ENCODE data around the gene IL23R.

DNA sequence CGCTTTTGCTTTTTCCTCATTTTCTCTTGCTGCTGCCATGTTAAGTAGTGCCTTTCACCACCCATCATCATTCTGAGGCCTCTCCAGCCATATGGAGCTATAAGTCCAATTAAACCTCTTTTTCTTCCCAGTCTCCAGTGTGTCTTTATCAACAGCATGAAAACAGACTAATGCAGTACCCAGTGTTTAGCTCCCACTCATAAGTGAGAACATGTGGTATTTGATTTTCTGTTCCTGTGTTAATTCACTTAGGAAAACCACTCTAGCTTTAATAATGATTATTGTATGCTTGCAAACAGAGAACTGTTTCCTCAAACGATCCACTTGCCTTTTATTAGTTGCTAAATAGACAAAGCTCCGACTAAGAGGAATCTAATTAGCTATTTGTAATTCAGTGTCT is 43.3 kb downstream of the IL23R start:
- TF ChIP-seq, protein P1, sequence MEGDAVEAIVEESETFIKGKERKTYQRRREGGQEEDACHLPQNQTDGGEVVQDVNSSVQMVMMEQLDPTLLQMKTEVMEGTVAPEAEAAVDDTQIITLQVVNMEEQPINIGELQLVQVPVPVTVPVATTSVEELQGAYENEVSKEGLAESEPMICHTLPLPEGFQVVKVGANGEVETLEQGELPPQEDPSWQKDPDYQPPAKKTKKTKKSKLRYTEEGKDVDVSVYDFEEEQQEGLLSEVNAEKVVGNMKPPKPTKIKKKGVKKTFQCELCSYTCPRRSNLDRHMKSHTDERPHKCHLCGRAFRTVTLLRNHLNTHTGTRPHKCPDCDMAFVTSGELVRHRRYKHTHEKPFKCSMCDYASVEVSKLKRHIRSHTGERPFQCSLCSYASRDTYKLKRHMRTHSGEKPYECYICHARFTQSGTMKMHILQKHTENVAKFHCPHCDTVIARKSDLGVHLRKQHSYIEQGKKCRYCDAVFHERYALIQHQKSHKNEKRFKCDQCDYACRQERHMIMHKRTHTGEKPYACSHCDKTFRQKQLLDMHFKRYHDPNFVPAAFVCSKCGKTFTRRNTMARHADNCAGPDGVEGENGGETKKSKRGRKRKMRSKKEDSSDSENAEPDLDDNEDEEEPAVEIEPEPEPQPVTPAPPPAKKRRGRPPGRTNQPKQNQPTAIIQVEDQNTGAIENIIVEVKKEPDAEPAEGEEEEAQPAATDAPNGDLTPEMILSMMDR (IDR thresholded peaks at IDR 0.05; ENCODE audit: low read length): no peak
- TF ChIP-seq EZH2 (IDR thresholded peaks at IDR 0.05; ENCODE audit: borderline replicate concordance, low read length): no peak
